Smooth muscle cell (in vitro differentiated cells): ENCODE results near the gene COL8A1. TPM values are rescaled to one million over a fixed set of nuclear protein-coding genes. Genes with fewer than 3 reads are reported as not detected.

Experiments
- DNase-seq: peaks from one replicate; lab custom pipeline; 2025; ENCODE audit not compliant: unreplicated experiment; lab: John Stamatoyannopoulos, UW
- H2AFZ ChIP-seq: fragments of 200-600 bp; sonication (generic); 2 replicates; pipeline ENCODE4 v1.6.0; 2016; ENCODE audit warnings: antibody characterized with exemption, low read depth, mild to moderate bottlenecking
- H3F3A ChIP-seq: fragments of 200-600 bp; sonication (generic); 2 replicates; pipeline ENCODE4 v1.6.0; 2017; ENCODE audit warnings: antibody characterized with exemption, low read depth
- H3K27ac ChIP-seq: fragments of 200-600 bp; sonication (generic); 2 replicates; pipeline ENCODE4 v1.5.1; 2016; ENCODE audit warnings: low read depth, mild to moderate bottlenecking
- H3K27me3 ChIP-seq: fragments of 200-600 bp; sonication (generic); 2 replicates; pipeline ENCODE4 v1.6.1; 2016; ENCODE audit warnings: low read depth, mild to moderate bottlenecking
- H3K36me3 ChIP-seq: fragments of 200-600 bp; sonication (generic); 2 replicates; pipeline ENCODE4 v1.5.1; 2016; ENCODE audit warnings: low read depth
- H3K4me1 ChIP-seq: fragments of 200-600 bp; sonication (generic); 2 replicates; pipeline ENCODE4 v1.5.1; 2016; ENCODE audit warnings: low read depth
- H3K4me2 ChIP-seq: fragments of 200-600 bp; sonication (generic); 2 replicates; pipeline ENCODE4 v1.6.0; 2016; ENCODE audit warnings: mild to moderate bottlenecking
- H3K4me3 ChIP-seq: fragments of 200-600 bp; sonication (generic); 2 replicates; pipeline ENCODE4 v1.5.1; 2016; ENCODE audit warnings: mild to moderate bottlenecking
- H3K79me2 ChIP-seq: fragments of 200-600 bp; sonication (generic); 2 replicates; pipeline ENCODE4 v1.6.0; 2016; ENCODE audit warnings: low read depth, mild to moderate bottlenecking
- H3K9ac ChIP-seq: fragments of 200-600 bp; sonication (generic); 2 replicates; pipeline ENCODE4 v1.6.0; 2016; ENCODE audit warnings: low read depth
- H3K9me3 ChIP-seq: fragments of 200-600 bp; sonication (generic); replicated peaks from 2 replicates; pipeline ENCODE4 v1.5.1; 2016; ENCODE audit warnings: low read depth
- H4K20me1 ChIP-seq: fragments of 200-600 bp; sonication (generic); 2 replicates; pipeline ENCODE4 v1.6.0; 2016; ENCODE audit warnings: low read depth
- CTCF ChIP-seq: fragments of 200-600 bp; sonication (generic); IDR thresholded peaks from 2 replicates; pipeline ENCODE4 v1.5.1; 2017; ENCODE audit warnings: borderline replicate concordance, mild to moderate bottlenecking, antibody characterized with exemption; ENCODE audit not compliant: insufficient read depth, poor library complexity, severe bottlenecking
- WGBS: methylation state at CpG from one replicate; pipeline ENCODE4 v1.1.7; 2016; ENCODE audit warnings: low lambda C conversion rate; 5-methylcytosine and 5-hydroxymethylcytosine counted together
- polyA plus RNA-seq: library from polyadenylated mRNA; unstranded; fragments of >200 nt; fragmentation: Nextera tagmentation; extraction: Ambion mirVana; gene quantifications from 2 replicates; pipeline ENCODE4 v1.2.1, GENCODE V29; 2016
- total RNA-seq: library from RNA; depleted of rRNA; stranded (reverse); fragments of >200 nt; gene quantifications from 2 replicates; pipeline ENCODE4 v1.2.3, GENCODE V29; 2014

COL8A1 gene
- total and polyA plus RNA-seq, 2 experiments from 2014 or later: 7.9 to 8.2 TPM

- H3K4me1 ChIP-seq: no peaks in the 10 kb centered on the region
- no peak overlapping the region for H3K4me2 ChIP-seq
- peak; percentile 29 for TF ChIP-seq CTCF
- WGBS: 74% methylated on average over 3 of the region's 3 CpGs
- H3K79me2 ChIP-seq: no peaks in the 10 kb centered on the region
- H3K36me3 ChIP-seq: no peaks in the 10 kb centered on the region
- no peak overlapping the region for H3K27ac ChIP-seq
- H3K4me3 ChIP-seq: no peak overlapping the region
- H3K9ac ChIP-seq: no peak overlapping the region
- no peaks in the 10 kb centered on the region for H3K9me3 ChIP-seq
- H2AFZ ChIP-seq: no peak overlapping the region
- H3F3A ChIP-seq: no peaks in the 10 kb centered on the region
- no peaks in the 10 kb centered on the region for H3K27me3 ChIP-seq
- H4K20me1 ChIP-seq: no peaks in the 10 kb centered on the region
- DNase-seq: no peak
Measured at GRCh38 chr3:99747915-99748314, 109.5 kb downstream of the COL8A1 start.

GRCh38 chr3:99751649-99752048, 113.3 kb downstream of the COL8A1 start:
- Histone ChIP-seq H3K79me2 (no peaks in the 10 kb centered on the region), H4K20me1 (no peaks in the 10 kb centered on the region), H3K27ac (peak overlapping the region; percentile 66), H2AFZ (peak overlapping the region; percentile 13), H3K9ac (no peak overlapping the region), H3K27me3 (no peaks in the 10 kb centered on the region), H3K4me1 (no peaks in the 10 kb centered on the region), H3F3A (no peaks in the 10 kb centered on the region), H3K9me3 (no peaks in the 10 kb centered on the region), H3K36me3 (no peaks in the 10 kb centered on the region), H3K4me2 (peak overlapping the region; percentile 56), H3K4me3 (no peak overlapping the region)
- 47% methylated on average over 4 of the region's 4 CpGs for WGBS
- no peak for DNase-seq
- no peak for TF ChIP-seq CTCF

- DNase-seq: no peak
- Histone ChIP-seq H3K36me3 (no peaks in the 10 kb centered on the region), H3K9ac (no peak overlapping the region), H3K4me1 (no peaks in the 10 kb centered on the region), H3K27ac (no peak overlapping the region), H3K4me3 (no peak overlapping the region), H3K4me2 (no peak overlapping the region), H2AFZ (no peak overlapping the region), H3K27me3 (no peaks in the 10 kb centered on the region), H3K9me3 (no peaks in the 10 kb centered on the region), H3K79me2 (no peaks in the 10 kb centered on the region), H4K20me1 (no peaks in the 10 kb centered on the region), H3F3A (no peaks in the 10 kb centered on the region)
- peak; percentile 87 for TF ChIP-seq CTCF
- 6% methylated on average over 3 of the region's 3 CpGs for WGBS
Measured at GRCh38 chr3:99753268-99753975, 115.0 kb downstream of the COL8A1 start.

DNA sequence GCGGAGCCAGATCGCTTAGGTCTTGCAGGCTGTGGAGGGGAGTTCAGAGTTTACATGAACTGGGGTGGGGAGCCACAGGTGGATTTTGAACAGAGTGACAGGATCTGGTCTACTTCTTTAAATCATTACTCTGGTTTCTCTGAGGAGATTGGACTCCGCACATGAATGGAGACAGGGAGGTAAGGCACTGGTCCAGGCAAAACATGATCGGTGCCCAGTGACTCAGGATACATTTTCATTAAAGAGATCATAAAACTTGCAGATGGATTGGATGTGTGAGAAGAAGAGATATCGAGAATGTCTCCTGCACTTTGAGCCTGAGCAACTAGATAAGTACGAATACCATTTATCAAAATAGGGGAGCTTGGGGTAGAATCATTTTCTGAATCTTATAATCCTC, 117.4 kb downstream of the COL8A1 start:
- H3F3A ChIP-seq: no peaks in the 10 kb centered on the region
- TF ChIP-seq CTCF: no peak
- no peak overlapping the region for H3K9ac ChIP-seq
- H3K4me1 ChIP-seq: no peaks in the 10 kb centered on the region
- no peaks in the 10 kb centered on the region for H3K79me2 ChIP-seq
- H3K4me2 ChIP-seq: no peak overlapping the region
- H2AFZ ChIP-seq: no peak overlapping the region
- no peaks in the 10 kb centered on the region for H4K20me1 ChIP-seq
- no peak for DNase-seq
- H3K9me3 ChIP-seq: no peaks in the 10 kb centered on the region
- WGBS: 96% methylated on average over 6 of the region's 6 CpGs
- H3K27ac ChIP-seq: no peak overlapping the region
- H3K36me3 ChIP-seq: no peaks in the 10 kb centered on the region
- no peak overlapping the region for H3K4me3 ChIP-seq
- H3K27me3 ChIP-seq: no peaks in the 10 kb centered on the region
